Measurements from ENCODE around the gene N4BP3.

Gene N4BP3

GRCh38 chr5:178174456-178174855, 61.1 kb downstream of the N4BP3 start:
- no peak overlapping the region for H4K5ac ChIP-seq (ENCODE audit: low read length)
- H3K4me1 ChIP-seq (ENCODE audit: control insufficient read depth, low read depth, low read length), result peaks cover under 1% of the 10 kb centered on the region
- H3K56ac ChIP-seq (ENCODE audit: low read length), result no peak overlapping the region
- no peak overlapping the region for H3K27ac ChIP-seq (ENCODE audit: low read depth, low read length)
- H3K79me1 ChIP-seq (ENCODE audit: low read length), result no peaks in the 10 kb centered on the region
- no peaks in the 10 kb centered on the region for H3K27me3 ChIP-seq (ENCODE audit: insufficient read depth, low read length, poor library complexity)
- no peak overlapping the region for H3K4me2 ChIP-seq (ENCODE audit: low read length)
- no peak overlapping the region for H2BK5ac ChIP-seq (ENCODE audit: low read length)
- H3K4ac ChIP-seq (ENCODE audit: low read depth, low read length), result no peak overlapping the region
- H2BK120ac ChIP-seq (ENCODE audit: low read depth, low read length), result no peak overlapping the region
- no peak overlapping the region for H3K18ac ChIP-seq (ENCODE audit: low read length)
- H2AK5ac ChIP-seq (ENCODE audit: low read length), result no peak overlapping the region
- H3K4me3 ChIP-seq (ENCODE audit: low read length), result no peak overlapping the region
- no peak overlapping the region for H3K23ac ChIP-seq (ENCODE audit: low read length)
- no peak for DNase-seq
- 100% methylated on average over 2 of the region's 3 CpGs for WGBS (ENCODE audit: extremely low coverage, insufficient coverage, low lambda C conversion rate)
- H2BK15ac ChIP-seq (replicated peaks; ENCODE audit: low read depth), result no peak overlapping the region
- H4K8ac ChIP-seq (ENCODE audit: low read depth, low read length), result no peak overlapping the region
- H3K9ac ChIP-seq (ENCODE audit: low read length), result no peak overlapping the region
- H3K36me3 ChIP-seq (ENCODE audit: control insufficient read depth, insufficient read depth, low read length), result no peaks in the 10 kb centered on the region
- H3K79me2 ChIP-seq (ENCODE audit: control insufficient read depth, insufficient read depth, low read length), result no peaks in the 10 kb centered on the region

Measured in mesendoderm (in vitro differentiated cells).